Ovary (tissue), 3 donors: ENCODE data around the gene LDB2.

Source experiments
- EP300 ChIP-seq: sonication (generic); formaldehyde crosslinking; IDR thresholded peaks from one replicate; pipeline ENCODE4 v1.6.1; 2017; ENCODE audit warnings: antibody characterized with exemption
- POLR2A ChIP-seq: fragments of 450-650 bp; IDR thresholded peaks from one replicate; pipeline ENCODE4 v1.6.1; 2017; ENCODE audit warnings: antibody characterized with exemption, mild to moderate bottlenecking, moderate library complexity
- TF ChIP-seq, protein P1 (sequence below), 3 donors: fragments of 450-650 bp in 2 of 3; fragments of 200-600 bp in 1 of 3; IDR thresholded peaks; one replicate each; pipeline versions ENCODE4 v1.5.1 to v1.8.0; 2016 to 2022; ENCODE audit warnings: antibody characterized with exemption in 3 of 3, mild to moderate bottlenecking in 1 of 3
- donor health status: DM: no; HTN: no; CAD: no.

DNA sequence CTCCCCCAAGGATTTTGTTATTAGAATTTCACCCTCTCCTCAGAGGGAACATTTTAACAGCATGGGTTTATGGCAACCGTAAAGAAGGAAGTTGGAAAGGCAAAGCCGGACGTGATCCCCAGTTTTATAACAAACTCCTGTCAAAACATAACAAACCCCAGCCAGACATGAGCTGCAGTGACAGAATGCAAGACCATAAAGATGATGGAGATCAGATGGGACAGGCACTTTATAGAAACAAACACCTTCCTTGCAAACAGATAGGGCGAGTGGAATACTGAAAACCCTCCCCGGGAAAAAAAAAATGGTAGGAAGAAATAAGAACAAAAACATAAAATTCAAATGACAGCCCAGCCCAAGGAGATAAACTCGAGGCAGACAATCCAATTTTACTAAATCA, 281.4 kb downstream of the LDB2 start:
- no peak for TF ChIP-seq EP300
- TF ChIP-seq, protein P1, sequence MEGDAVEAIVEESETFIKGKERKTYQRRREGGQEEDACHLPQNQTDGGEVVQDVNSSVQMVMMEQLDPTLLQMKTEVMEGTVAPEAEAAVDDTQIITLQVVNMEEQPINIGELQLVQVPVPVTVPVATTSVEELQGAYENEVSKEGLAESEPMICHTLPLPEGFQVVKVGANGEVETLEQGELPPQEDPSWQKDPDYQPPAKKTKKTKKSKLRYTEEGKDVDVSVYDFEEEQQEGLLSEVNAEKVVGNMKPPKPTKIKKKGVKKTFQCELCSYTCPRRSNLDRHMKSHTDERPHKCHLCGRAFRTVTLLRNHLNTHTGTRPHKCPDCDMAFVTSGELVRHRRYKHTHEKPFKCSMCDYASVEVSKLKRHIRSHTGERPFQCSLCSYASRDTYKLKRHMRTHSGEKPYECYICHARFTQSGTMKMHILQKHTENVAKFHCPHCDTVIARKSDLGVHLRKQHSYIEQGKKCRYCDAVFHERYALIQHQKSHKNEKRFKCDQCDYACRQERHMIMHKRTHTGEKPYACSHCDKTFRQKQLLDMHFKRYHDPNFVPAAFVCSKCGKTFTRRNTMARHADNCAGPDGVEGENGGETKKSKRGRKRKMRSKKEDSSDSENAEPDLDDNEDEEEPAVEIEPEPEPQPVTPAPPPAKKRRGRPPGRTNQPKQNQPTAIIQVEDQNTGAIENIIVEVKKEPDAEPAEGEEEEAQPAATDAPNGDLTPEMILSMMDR (IDR thresholded peaks at IDR 0.05), result no peak
- no peak for TF ChIP-seq POLR2A
